ENCODE results near the gene ALPL. TPM values are rescaled to one million over a fixed set of nuclear protein-coding genes. Genes with fewer than 3 reads are reported as not detected.

The ALPL gene
- not detected for polyA plus RNA-seq (2012; ENCODE audit: insufficient read length, low read depth)

GRCh38 chr1:21509351-21510112 is at the start of gene ALPL:
Gene ALPL, plus strand, starts transcription at chr1:21509423. Its CDS starts 44,659 bp downstream, at chr1:21554082.
- TF ChIP-seq SIN3A (IDR thresholded peaks at IDR 0.05; ENCODE audit: borderline replicate concordance, insufficient read depth, low read length), result no peak
- no peak for TF ChIP-seq REST (IDR thresholded peaks at IDR 0.05; ENCODE audit: insufficient read depth in 1 of 2, low read depth in 2 of 2, low read length in 2 of 2)

GRCh38 chr1:21468599-21468998 is 40.6 kb upstream of the ALPL start:
- TF ChIP-seq TAF1 (IDR thresholded peaks at IDR 0.05; ENCODE audit: borderline replicate concordance, insufficient read depth, low read length) (no peak), FOXP2 (optimal IDR thresholded peaks at IDR 0.05; ENCODE audit: borderline replicate concordance, extremely low read depth, extremely low read length, insufficient read depth) (no peak), POLR2AphosphoS5 (IDR thresholded peaks at IDR 0.05; ENCODE audit: low read depth, low read length) (no peak), SIN3A (IDR thresholded peaks at IDR 0.05; ENCODE audit: borderline replicate concordance, insufficient read depth, low read length) (no peak), REST (IDR thresholded peaks at IDR 0.05; ENCODE audit: insufficient read depth in 1 of 2, low read depth in 2 of 2, low read length in 2 of 2) (no peak)

GRCh38 chr1:21469581-21469980 is 39.6 kb upstream of the ALPL start:
- TF ChIP-seq SIN3A (IDR thresholded peaks at IDR 0.05; ENCODE audit: borderline replicate concordance, insufficient read depth, low read length), result no peak
- TF ChIP-seq TAF1 (IDR thresholded peaks at IDR 0.05; ENCODE audit: borderline replicate concordance, insufficient read depth, low read length), result no peak
- no peak for TF ChIP-seq POLR2AphosphoS5 (IDR thresholded peaks at IDR 0.05; ENCODE audit: low read depth, low read length)
- no peak for TF ChIP-seq REST (IDR thresholded peaks at IDR 0.05; ENCODE audit: insufficient read depth in 1 of 2, low read depth in 2 of 2, low read length in 2 of 2)
- no peak for TF ChIP-seq FOXP2 (optimal IDR thresholded peaks at IDR 0.05; ENCODE audit: borderline replicate concordance, extremely low read depth, extremely low read length, insufficient read depth)

GRCh38 chr1:21472861-21473260 is 36.4 kb upstream of the ALPL start:
- no peak for TF ChIP-seq REST (IDR thresholded peaks at IDR 0.05; ENCODE audit: insufficient read depth in 1 of 2, low read depth in 2 of 2, low read length in 2 of 2)
- TF ChIP-seq SIN3A (IDR thresholded peaks at IDR 0.05; ENCODE audit: borderline replicate concordance, insufficient read depth, low read length), result no peak
- no peak for TF ChIP-seq TAF1 (IDR thresholded peaks at IDR 0.05; ENCODE audit: borderline replicate concordance, insufficient read depth, low read length)
- TF ChIP-seq POLR2AphosphoS5 (IDR thresholded peaks at IDR 0.05; ENCODE audit: low read depth, low read length), result no peak
- no peak for TF ChIP-seq FOXP2 (optimal IDR thresholded peaks at IDR 0.05; ENCODE audit: borderline replicate concordance, extremely low read depth, extremely low read length, insufficient read depth)
